Coronary artery (tissue), 2 donors: ENCODE measurements around the gene DCST1.

ENCODE experiments used
- DNase-seq: peaks from one replicate; pipeline ENCODE4 v3.0.0-alpha.2; 2017; ENCODE audit warnings: low spot score
- H3K27ac ChIP-seq, 2 donors: fragments of 200-600 bp; sonication (generic); one replicate each; pipeline ENCODE4 v1.5.1; 2016 to 2019
- H3K4me3 ChIP-seq: fragments of 200-600 bp; sonication (generic); 2 replicates; pipeline ENCODE4 v1.5.1; 2016; ENCODE audit warnings: mild to moderate bottlenecking, moderate library complexity
- CTCF ChIP-seq: fragments of 200-600 bp; sonication (generic); IDR thresholded peaks from one replicate; pipeline ENCODE4 v1.5.1; 2019; ENCODE audit warnings: antibody characterized with exemption

Gene DCST1

GRCh38 chr1:155061381-155062150 lies 27.9 kb downstream of the DCST1 start:
- TF ChIP-seq CTCF: peak; percentile 100
- Histone ChIP-seq H3K4me3 (peak overlapping the region; percentile 26), H3K27ac (no peak overlapping the region)
- no peak for DNase-seq

DNA sequence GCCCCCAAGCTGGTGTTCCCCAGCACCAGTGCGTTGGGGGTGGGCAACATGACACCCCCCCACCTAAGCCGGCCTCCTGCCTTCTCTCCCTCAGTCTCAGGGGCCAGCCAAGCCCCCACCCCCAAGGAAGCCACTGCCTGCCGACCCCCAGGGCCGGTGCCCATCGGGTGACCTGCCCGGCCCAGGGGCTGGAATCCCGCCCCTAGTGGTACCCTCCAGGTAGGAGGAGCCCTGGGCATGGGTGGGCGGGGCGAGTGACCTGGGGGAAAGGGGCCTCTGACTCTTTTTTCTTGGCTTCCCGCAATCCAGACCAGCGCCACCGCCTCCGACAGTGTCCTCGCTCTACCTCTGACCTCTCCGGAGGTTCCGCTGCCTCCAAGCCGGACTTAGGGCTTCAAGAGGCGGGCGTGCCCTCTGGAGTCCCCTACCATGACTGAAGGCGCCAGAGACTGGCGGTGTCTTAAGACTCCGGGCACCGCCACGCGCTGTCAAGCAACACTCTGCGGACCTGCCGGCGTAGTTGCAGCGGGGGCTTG lies 28.6 kb downstream of the DCST1 start:
- Histone ChIP-seq H3K27ac (no peak overlapping the region), H3K4me3 (peak overlapping the region; percentile 94)
- no peak for DNase-seq
- TF ChIP-seq CTCF: no peak

- no peak for DNase-seq
- Histone ChIP-seq H3K4me3 (peak overlapping the region; percentile 94), H3K27ac (no peak overlapping the region)
These were observed 29.2 kb downstream of the DCST1 start for GRCh38 chr1:155062702-155063411.

GRCh38 chr1:155063550-155064110 lies 30.0 kb downstream of the DCST1 start, which contains the start of gene EFNA4:
EFNA4 (plus strand) TSS chr1:155063740; CDS start chr1:155063824, 84 bp downstream.
- DNase-seq: peak; percentile 85
- Histone ChIP-seq H3K4me3 (peak within 1 kb of the TSS; percentile 94), H3K27ac (peak within 1 kb of the TSS; percentile 43 to 85)
- no peak for TF ChIP-seq CTCF

More at GRCh38 chr1:155062702-155063411, 29.2 kb downstream of the DCST1 start:
- peak; percentile 49 for TF ChIP-seq CTCF

- no peak for TF ChIP-seq CTCF
- Histone ChIP-seq H3K27ac (peak overlapping the region; percentile 43 to 85), H3K4me3 (peak overlapping the region; percentile 94)
- DNase-seq: no peak
These were observed 30.6 kb downstream of the DCST1 start for GRCh38 chr1:155064111-155064831.

DNA sequence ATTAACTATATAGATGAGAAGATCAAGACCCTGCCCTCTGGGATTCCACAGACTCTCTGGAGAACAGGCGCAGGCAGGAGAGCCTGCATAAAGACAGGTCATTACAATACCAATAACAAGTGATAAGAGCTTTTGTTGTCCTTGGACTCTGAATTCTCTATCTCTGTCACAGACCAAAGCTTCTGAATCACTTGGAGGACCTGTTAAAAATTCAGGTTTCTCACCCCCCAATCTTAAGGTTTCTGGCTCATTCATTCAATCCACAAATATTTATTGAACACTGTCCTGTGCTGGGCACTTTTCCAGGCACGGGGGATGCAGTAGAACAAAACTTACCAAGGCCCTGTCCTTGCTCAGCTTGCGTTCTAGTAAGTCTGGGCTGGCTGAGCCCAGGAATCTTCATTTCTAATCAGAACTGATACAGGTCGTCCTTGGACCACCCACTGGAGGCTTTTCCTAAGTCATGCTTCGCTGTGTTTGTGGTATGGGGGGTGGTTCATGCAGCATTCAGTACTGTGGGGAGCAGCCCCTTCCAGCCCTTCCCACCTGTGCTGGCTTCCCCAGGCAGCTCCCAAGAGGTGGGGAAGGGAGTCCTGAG lies 31.3 kb downstream of the DCST1 start:
- Histone ChIP-seq H3K27ac (no peak overlapping the region), H3K4me3 (no peak overlapping the region)
- TF ChIP-seq CTCF: no peak
- no peak for DNase-seq
